GM10248 (cell line): ENCODE measurements around the gene PLCB1.

ENCODE experiments used
- CTCF ChIA-PET: fragments of 300-600 bp; sonication (Branson Sonifier 250); formaldehyde crosslinking; extraction: SDS; loops from one replicate; lab custom pipeline; 2021; ENCODE audit warnings: antibody characterized with exemption; lab: Yijun Ruan, JAX
- POLR2A ChIA-PET: fragments of 350-650 bp; sonication (Branson Sonifier 250); formaldehyde crosslinking; extraction: SDS; loops from one replicate; lab custom pipeline; 2020; ENCODE audit warnings: antibody characterized with exemption; lab: Yijun Ruan, JAX
- DNase-seq: peaks from one replicate; pipeline ENCODE4 v3.0.0; 2012; ENCODE audit errors: extremely low spot score
- TF ChIP-seq, protein P1 (sequence below): IDR thresholded peaks from 2 replicates; pipeline ENCODE4 v1.5.1; 2012; ENCODE audit warnings: mild to moderate bottlenecking, low read depth; ENCODE audit errors: extremely low read depth, missing control alignments, control extremely low read depth

Gene PLCB1

DNA sequence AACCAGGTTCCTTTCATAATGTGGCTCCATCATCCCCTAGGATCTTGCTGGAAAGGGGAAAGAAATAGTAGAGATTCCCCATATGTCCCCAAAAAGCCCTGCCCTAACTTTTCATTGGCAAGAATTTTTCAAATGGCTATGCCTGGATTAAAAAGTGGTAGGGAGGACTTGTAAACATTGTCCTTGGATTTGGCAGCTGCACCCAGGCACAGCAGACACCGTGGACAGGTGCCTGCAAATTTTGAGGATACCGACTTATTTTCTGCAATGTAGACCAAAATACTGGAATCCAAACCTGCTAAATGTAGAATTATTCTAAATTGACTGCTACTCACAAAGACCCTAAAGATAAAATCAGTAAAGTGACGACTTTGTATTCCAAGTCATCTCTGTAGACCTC is 733.6 kb downstream of the PLCB1 start:
- ChIA-PET POLR2A (no interaction called here), CTCF (no interaction called here)
- TF ChIP-seq, protein P1, sequence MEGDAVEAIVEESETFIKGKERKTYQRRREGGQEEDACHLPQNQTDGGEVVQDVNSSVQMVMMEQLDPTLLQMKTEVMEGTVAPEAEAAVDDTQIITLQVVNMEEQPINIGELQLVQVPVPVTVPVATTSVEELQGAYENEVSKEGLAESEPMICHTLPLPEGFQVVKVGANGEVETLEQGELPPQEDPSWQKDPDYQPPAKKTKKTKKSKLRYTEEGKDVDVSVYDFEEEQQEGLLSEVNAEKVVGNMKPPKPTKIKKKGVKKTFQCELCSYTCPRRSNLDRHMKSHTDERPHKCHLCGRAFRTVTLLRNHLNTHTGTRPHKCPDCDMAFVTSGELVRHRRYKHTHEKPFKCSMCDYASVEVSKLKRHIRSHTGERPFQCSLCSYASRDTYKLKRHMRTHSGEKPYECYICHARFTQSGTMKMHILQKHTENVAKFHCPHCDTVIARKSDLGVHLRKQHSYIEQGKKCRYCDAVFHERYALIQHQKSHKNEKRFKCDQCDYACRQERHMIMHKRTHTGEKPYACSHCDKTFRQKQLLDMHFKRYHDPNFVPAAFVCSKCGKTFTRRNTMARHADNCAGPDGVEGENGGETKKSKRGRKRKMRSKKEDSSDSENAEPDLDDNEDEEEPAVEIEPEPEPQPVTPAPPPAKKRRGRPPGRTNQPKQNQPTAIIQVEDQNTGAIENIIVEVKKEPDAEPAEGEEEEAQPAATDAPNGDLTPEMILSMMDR: no peak
- DNase-seq: no peak

DNA sequence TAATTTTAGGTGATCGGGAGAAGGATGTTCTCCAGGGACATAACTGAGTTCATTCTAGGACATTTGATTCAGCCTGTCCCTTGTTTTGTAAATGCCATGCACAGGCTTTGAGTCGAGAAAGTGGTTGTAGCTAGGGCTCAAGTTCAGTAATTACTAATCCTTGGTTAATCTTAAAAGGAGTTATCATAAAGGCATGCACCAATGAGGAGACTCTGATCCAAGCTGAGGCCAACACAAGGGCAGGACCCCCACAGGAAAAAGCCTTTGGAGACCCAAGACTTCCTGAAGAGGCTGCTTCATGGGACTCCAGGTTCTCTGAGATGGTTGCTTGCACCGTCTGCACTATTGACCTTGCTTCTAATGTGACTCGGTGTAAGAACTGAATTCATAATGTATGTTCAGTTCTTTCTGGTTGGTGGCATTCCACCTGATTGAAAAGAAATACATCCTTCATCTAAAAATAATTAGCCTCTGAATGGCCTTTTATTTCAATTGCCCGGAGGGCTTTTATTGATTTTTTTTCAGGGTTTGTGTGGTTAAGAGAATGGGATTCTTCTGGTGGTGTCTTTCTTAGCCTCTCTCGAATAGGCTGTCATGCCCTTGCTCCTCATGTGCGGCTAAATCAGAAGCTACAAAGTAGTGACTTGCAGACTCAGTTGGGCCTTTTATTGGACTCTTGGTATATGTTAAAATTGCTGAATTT is 735.1 kb downstream of the PLCB1 start:
- TF ChIP-seq, protein P1: no peak
- DNase-seq: no peak
- ChIA-PET CTCF (interaction anchor here (0.9 kb wide), 1 partner anchor 14 kb away, joined by 4 read pairs; no protein-coding TSS in a partner anchor), POLR2A (no interaction called here)

DNA sequence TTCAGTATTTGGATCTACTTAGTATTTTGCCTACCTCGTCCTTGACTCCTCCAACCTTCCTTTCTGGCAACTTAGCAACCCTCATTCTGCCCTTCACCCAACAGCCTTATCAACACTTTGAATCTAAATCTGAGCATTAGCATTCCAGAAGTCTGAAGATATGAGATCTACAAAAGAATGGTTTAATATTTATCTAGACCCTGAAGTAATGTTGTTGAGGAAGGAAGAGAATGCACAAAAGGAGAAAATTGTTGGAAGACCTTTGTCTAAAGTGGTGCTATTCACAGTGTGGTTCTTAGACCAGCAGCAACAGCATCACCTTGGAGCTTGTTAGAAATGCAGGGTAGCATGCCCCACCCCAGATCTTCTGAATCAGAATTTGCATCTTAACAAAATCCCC is 738.6 kb downstream of the PLCB1 start:
- POLR2A ChIA-PET: no interaction called here
- CTCF ChIA-PET: no interaction called here
- TF ChIP-seq, protein P1: no peak
- DNase-seq: no peak

DNA sequence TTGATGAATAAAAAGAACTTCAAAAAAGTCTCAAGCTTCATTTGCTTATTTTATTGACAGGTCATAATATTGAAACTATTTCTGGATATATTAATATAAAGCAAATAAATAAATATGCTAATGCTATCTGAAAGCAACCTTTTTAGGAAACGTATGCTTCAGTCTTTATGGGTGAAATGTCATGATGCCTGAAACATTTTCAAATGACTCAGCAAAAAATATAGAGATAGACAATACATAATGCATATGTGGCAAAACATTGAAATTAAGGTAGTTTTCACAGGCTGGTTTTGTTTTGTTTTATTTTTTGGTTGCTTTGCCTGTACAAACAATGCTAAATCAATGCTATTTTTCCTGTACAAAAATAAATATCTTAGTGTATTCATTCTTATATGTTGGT is 742.4 kb downstream of the PLCB1 start:
- no peak for DNase-seq
- POLR2A ChIA-PET: no interaction called here
- CTCF ChIA-PET: no interaction called here
- TF ChIP-seq, protein P1: no peak

GRCh38 chr20:8875586-8875985 is 743.5 kb downstream of the PLCB1 start:
- DNase-seq: no peak
- ChIA-PET POLR2A (no interaction called here), CTCF (interaction anchor here (2.7 kb wide), 1 partner anchor 22 kb away, joined by 11 read pairs; no protein-coding TSS in a partner anchor)
- TF ChIP-seq, protein P1: no peak

DNA sequence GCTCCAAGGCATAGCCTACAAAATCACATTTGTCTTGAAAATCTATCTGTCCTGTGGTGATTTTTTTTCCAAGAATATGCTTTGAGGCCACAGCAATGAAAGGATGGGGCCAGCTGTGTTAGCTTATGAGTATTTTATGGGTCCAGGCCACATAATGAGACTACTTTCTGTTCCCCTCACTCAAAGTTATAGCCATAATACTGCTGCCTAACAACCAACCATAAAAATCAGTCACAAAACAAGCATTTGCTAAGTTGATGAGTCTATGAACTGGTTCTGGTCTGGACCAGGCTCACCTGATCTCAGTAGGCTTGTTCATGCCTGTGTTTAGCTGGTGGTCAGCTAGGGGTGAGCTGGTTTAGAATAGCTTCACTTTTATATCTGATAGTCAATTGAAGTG is 744.3 kb downstream of the PLCB1 start:
- DNase-seq: no peak
- ChIA-PET CTCF (interaction anchor here (2.7 kb wide), 1 partner anchor 22 kb away, joined by 11 read pairs; no protein-coding TSS in a partner anchor), POLR2A (no interaction called here)
- TF ChIP-seq, protein P1: no peak

DNA sequence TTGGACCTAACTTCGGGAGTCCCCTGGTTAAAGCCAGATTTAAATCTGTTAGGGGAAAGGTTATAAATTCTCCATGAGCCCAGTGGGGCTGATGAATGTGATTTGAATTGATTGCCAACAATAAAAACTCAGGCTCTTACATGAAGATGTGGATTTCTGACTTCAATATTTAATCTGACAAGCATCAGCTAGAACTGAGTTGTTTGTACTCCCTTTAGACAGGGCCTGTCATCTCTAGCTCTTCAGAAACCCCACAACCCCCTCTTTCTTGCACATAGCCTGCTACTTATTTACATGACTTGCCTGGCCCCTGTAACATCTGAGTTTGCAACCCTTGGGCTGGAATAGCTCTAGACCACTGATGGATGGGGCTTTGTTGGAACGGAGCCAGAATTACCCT is 745.2 kb downstream of the PLCB1 start:
- DNase-seq: no peak
- TF ChIP-seq, protein P1: no peak
- ChIA-PET CTCF (interaction anchor here (2.7 kb wide), 1 partner anchor 23 kb away, joined by 11 read pairs; no protein-coding TSS in a partner anchor), POLR2A (no interaction called here)
